ENCODE data around the gene CERK.

GRCh38 chr22:46761017-46761416, 23.0 kb upstream of the CERK start:
- TF ChIP-seq RXRA (CRISPR knock-in tag; IDR thresholded peaks at IDR 0.05): no peak
- TF ChIP-seq ZNF383 (CRISPR knock-in tag; IDR thresholded peaks at IDR 0.05; ENCODE audit: borderline replicate concordance): no peak
- no peak for TF ChIP-seq NFE2L2 (IDR thresholded peaks at IDR 0.05; ENCODE audit: low read length)
- TF ChIP-seq TSC22D2 (CRISPR knock-in tag; IDR thresholded peaks at IDR 0.05; ENCODE audit: borderline replicate concordance): no peak
- no peak for TF ChIP-seq CTCF (CRISPR knock-in tag; IDR thresholded peaks at IDR 0.05)
- TF ChIP-seq PHF8 (CRISPR knock-in tag; IDR thresholded peaks at IDR 0.05): no peak
- TF ChIP-seq PPARG (CRISPR knock-in tag; conservative IDR thresholded peaks at IDR 0.05): no peak
- TF ChIP-seq ELK4 (CRISPR knock-in tag; IDR thresholded peaks at IDR 0.05; ENCODE audit: borderline replicate concordance): no peak
- no peak for TF ChIP-seq POLR2AphosphoS5 (IDR thresholded peaks at IDR 0.05; ENCODE audit: low read depth, low read length)
- no peak for TF ChIP-seq NR3C1 (CRISPR knock-in tag; IDR thresholded peaks at IDR 0.05)
- TF ChIP-seq TP53 (CRISPR knock-in tag; conservative IDR thresholded peaks at IDR 0.05): no peak
- no peak for TF ChIP-seq POLR2A (IDR thresholded peaks at IDR 0.05; ENCODE audit: insufficient read depth in 1 of 2, low read depth in 2 of 2, low read length in 2 of 2)

Measured in HepG2 (cell line).